ENCODE measurements around the gene GNG11.

- no peak for TF ChIP-seq CTCF (IDR thresholded peaks at IDR 0.05; ENCODE audit: insufficient read depth, low read depth, low read length)
- no peak for TF ChIP-seq EZH2 (IDR thresholded peaks at IDR 0.05; ENCODE audit: insufficient read depth, low read length)
These were observed 26.4 kb upstream of the GNG11 start for GRCh38 chr7:93894966-93895640.

Data from astrocyte (in vitro differentiated cells and primary cell).